Measurements from ENCODE around the gene ADAP2.
"Not testable (repeated sequence)": the region's sequence is repeated elsewhere in the genome, so short reads cannot be mapped to it uniquely, and the experiment has no call there.

ADAP2 gene

DNA sequence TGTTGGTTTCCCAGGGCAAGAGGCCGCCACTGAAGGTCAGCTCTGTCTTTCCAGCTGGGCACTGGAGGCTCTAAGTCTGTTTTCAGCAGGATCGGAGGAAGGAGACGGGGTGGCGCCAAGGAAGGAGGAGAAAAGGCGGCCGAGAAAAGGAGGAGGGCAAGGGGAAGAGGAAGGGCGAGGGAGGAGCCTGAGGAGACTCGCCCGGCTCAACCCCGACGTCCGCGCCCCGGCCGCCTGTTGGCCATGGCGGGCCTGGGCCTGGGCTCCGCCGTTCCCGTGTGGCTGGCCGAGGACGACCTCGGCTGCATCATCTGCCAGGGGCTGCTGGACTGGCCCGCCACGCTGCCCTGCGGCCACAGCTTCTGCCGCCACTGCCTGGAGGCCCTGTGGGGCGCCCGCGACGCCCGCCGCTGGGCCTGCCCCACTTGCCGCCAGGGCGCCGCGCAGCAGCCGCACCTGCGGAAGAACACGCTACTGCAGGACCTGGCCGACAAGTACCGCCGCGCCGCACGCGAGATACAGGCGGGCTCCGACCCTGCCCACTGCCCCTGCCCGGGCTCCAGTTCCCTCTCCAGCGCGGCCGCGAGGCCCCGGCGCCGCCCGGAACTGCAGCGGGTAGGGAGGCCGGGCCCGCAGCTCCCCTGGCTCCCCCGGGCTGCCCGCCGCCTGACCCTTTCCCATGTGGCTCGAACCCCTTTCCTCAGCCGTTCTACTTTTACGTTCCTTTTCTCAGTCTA is 49.3 kb downstream of the ADAP2 start, which contains the start of gene RNF135:
TSS of gene RNF135 (plus strand) at position 209 of the 737 bp plus-strand sequence. CDS start at position 244, 35 bp downstream.
- peak; percentile 87 for DNase-seq

DNA sequence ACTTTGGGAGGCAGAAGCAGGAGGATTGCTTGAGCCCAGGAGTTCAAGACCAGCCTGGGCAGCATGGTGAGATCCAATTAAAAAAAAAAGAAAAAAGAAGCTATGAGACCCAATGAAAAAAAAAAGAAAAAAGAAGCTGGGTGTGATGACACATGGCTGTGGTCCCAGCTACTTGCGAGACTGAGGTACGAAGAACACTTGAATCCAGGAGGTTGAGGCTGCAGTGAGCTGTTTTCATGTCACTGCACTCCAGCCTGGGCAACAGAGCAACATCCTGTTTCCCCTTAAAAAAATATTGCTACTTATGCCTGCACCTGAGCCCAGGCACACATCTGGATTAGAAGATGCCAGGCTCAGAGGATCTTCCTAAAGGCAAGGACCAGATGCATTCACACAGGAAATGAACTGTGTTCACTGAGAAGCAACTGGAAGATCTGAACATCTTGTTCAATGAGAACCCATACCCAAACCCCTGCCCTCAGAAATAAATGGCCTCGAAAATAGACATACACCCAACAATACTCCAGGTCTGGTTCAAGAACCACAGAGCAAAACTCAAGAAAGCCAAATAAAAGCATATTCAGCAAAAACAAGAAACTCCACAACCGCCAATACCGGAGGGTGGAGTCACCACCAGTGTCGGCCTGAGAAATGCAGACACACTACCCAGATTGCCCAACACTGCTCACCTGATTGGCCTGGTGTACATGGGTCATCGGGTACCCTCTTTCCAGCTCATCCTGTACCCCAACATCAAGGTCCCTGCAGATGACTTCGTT is 53.5 kb downstream of the ADAP2 start:
- no peak for DNase-seq

DNA sequence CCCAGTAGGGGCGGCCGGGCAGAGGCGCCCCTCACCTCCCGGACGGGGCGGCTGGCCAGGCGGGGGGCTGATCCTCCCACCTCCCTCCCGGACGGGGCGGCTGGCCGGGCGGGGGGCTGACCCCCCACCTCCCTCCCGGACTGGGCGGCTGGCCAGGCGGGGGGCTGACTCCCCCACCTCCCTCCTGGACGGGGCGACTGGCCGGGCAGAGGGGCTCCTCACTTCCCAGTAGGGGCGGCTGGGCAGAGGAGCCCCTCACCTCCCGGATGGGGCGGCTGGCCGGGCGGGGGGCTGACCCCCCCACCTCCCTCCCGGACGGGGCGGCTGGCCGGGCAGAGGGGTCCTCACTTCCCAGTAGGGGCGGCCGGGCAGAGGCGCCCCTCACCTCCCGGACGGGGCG is 58.2 kb downstream of the ADAP2 start:
- not testable (repeated sequence) for DNase-seq

DNA sequence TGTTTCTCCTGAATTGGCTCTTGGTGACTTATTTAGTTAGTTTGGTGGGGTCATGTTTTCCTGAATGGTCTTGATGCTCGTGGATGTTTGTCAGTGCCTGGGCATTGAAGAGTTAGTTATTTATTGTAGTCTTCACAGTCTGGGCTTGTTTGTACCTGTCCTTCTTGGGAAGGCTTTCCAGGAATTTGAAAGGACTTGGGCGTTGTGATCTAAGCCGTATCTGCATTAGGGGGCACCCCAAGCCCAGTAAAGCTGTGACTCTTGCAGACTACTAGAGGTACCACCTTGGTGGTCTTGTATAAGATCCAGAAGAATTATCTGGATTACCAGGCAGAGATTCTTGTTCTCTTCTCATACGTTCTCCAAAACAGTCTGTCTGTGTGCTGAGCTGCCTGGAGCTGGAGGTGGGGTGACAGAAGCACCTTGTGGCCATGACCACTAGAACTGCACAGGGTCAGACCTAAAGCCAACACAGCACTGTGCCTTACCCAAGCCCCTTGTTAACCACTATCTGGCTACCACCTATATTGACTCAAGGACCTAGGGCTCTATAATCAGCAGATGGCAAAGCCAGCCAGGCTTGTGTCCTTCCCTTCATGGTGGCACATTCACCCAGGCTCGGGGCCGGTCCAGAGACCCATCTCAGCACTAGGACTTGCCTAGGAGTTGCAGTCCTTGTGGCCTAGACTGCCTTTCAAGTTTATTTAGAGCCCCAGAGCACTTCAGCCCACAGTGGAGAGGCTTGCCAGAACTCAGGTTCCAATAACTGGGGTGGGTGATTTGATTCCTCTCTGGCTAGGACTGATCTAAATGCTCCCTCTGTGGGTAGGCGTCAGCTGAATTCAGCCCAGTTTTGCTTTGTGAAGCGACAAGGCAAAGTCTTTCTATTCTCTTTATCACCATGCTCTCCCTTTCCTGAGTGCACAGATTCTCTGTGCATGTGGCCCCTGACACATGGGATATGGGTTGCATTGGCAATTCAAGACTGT is 60.1 kb downstream of the ADAP2 start:
- no peak for DNase-seq

DNA sequence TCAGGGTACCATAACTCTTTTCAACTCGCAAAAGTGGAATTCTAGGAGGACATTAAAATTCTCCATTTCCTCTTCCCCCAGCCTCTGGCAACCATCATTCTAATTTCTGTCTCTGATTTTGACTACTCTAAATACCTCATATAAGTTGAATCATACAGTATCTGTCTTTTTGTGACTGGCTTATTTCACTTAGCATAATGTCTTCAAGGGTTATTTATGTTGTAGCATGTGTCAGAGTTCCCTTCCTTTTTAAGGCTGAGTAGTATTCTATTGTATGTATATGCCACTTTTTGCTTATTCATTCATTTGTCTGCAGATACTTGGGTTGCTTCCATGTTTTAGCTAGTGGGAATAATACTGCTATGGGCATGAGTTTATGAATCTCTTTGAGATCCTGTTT is 61.1 kb downstream of the ADAP2 start:
- no peak for DNase-seq

DNA sequence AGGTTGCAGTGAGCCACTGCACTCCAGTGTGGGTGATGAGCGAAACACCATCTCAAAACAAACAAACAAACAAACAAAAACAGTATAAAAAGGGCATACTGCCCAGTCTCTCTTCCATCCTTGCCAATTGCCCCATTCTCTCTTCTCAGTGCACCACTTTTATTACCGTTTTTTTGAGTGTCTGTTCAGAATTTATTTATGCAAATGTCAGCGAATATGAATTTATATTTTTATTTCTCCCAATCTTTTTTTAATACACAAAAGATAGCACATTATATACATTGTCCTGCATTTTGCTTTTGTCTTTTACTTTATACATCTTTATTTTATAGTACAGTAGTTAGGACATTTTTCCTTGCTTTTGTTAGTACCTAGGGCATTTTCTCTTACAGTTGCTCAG is 68.7 kb downstream of the ADAP2 start:
- no peak for DNase-seq

DNA sequence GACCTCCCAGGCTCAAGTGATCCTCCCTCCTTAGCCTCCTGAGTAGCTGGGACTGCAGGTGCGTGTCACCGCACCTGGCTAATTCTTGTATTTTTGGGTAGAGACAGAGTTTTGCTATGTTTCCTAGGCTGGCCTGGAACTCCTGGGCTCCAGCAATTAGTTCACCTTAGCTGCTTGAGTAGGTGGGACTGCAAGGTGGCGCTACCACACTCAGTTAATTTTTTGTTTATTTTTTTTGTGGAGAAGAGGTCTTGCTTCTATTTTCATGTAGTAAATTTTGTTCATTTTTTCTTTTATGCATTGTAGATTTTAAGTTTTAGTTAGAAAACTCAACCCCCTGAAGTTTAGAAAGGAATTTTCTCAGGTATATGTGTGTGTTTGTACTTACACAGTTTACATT is 70.8 kb downstream of the ADAP2 start:
- no peak for DNase-seq

DNA sequence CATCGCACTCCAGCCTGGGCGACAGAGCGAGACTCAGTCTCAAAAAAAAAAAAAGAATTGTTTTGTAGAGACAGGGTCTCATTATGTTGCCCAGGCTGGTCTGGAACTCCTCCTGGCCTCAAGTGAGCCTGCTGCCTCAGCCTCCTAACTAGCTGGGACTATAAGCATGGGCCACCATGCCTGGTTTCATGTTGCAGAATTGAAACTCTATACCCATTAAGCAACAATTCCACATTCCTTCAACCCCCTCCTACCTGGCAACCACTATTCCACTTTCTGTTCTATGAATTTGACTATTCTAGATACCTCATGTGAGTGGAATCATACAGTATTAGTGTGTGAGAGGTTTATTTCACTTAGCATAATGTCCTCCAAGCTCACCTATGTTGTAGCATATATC is 73.6 kb downstream of the ADAP2 start:
- DNase-seq: no peak

DNA sequence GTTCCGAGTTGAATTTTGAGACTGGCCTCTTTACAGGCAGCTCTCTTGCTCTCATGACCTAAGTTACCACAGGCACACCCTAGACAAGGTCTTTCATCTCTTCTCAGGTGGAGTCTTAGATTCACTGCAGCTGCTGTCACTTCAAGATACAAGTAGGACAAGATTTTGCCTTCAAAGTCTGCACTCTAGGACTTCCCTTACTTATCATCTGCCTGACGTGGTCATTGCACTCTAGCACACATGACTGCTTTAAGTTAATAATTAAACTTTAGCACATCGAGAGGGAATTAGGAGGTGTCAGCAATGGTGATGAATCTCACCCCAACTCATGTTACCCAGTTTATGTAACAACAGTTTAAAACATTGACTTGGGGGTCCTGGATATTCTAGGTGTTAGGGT is 74.7 kb downstream of the ADAP2 start:
- DNase-seq: no peak

DNA sequence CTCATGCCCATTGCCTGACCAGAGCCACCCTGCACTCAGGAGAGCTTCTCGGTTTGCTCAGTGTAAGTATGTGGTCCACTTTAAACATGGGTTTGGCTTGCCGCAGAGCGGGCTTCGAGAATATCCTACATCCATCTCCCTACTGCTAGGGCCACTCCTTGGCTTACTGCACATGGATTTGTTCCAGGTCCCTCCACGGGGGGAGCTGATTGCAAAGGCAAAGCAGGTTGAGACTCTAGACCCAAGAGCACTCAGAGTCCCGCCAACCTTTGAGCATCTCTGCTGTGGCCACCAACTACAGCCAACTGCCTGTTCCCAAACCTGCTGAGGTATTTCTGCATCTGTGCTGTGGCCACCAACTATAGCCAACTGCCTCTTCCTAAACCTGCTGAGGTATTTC is 75.5 kb downstream of the ADAP2 start:
- DNase-seq: no peak

DNA sequence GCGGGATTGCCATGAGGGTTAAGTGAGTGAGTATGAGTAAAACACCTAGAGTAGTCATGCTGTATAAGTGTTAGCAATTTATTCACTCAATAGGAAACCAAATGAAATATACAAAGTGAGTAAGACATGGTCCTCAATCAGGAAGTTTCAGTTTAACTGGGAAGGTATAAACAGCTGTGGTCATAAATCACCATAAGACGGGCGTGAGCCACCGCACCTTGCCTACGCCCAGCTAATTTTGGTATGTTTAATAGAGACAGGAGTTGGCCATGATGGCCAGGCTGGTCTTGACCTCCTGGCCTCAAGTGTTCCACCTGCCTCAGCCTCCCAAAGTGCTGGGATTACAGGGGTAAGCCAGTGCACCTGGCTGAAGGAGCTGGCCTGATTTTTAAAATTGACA is 76.1 kb downstream of the ADAP2 start:
- DNase-seq: no peak

DNA sequence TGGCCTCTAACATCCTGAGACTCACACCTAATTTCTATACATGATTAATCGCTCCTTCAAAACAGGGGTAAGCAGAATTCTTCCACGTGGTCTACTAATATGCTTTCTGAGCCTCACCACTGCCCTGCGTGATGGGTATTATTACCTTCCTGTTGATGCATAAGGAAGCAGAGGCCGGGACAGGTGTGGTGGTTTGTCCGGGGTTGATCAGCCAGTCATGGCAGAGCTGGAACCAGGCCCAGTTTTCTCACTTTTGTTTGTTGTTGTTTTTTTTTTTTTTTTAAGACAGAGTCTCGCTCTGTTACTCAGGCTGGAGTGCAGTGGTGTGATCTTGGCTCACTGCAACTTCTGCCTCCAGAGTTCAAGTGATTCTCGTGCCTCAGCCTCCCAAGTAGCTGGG is 80.3 kb downstream of the ADAP2 start:
- no peak for DNase-seq

DNA sequence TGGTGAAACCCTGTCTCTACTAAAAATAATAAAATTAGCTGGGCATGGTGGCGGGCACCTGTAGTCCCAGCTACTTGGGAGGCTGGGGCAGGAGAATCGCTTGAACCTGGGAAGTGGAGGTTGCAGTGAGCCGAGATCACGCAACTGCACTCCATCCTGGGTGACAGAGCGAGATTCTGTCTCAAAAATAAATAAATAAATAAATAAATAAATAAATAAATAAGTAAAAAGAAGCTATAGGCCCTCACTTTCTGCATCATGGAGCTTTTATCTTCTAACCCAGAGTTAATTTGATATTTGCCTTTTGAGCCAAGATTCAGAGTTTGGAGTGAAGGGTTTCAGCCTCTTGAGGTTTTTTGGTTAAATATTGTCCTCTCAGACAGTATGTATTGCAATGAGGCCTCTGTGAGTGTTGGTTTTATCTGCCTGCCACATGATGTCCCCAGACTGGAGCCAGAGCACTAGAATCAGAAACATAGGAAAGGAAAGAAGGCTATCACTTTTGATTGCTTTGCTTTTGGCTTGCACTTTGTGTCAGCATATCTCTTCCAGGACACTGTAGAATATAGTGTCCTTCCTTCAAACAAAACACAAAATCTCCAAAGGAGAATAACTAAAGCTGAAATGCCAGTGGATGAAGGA is 81.6 kb downstream of the ADAP2 start:
- DNase-seq: no peak

DNA sequence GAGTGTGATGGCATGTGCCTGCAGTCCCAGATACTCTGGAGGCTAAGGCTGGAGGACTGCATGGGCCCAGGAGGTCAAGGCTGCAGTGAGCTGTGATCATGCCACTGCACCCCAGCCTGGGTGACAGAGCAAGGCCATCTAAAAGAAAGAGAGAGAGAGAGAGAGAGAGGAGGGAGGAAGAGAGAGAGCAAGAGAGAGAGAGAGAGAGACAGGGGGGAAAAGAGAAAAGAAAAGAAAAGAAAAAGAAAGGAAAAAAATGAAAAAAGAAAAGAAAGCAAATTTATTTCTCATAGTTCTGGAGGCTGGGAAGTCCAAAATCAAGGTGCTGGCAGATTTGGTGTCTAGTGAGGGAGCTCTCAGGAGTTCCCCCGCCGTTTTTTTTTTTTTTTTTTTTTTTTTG is 82.4 kb downstream of the ADAP2 start:
- no peak for DNase-seq

DNA sequence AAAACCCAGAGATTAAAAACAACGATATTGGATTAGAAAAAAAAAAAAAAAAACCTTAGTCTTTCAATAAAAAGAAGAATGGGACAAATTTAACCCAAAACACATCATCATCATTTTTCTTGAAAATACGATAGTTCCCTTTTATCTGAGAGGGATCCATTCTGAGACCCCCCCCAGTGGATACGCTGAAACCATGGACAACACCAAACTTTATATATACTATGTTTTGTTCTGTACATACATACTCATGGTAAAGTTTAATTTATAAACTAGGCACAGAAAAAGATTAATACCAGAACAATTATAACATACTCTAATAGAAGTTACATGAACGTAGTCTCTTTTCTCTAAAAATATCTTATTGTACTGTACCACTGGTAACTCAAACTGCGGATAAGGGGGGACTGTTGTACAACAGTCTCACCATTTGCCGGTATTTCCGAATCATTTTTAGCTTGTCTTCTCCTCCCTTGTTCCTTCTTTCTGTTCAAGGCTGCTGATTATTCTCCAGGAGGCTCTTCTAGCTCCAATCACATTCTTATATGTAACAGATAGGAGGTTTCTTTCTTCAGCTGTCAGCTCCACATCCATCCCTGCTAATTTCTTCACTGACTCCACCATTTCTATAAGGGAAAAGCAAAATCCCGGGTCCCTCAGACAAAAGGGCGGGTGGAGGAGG is 86.1 kb downstream of the ADAP2 start:
- no peak for DNase-seq

DNA sequence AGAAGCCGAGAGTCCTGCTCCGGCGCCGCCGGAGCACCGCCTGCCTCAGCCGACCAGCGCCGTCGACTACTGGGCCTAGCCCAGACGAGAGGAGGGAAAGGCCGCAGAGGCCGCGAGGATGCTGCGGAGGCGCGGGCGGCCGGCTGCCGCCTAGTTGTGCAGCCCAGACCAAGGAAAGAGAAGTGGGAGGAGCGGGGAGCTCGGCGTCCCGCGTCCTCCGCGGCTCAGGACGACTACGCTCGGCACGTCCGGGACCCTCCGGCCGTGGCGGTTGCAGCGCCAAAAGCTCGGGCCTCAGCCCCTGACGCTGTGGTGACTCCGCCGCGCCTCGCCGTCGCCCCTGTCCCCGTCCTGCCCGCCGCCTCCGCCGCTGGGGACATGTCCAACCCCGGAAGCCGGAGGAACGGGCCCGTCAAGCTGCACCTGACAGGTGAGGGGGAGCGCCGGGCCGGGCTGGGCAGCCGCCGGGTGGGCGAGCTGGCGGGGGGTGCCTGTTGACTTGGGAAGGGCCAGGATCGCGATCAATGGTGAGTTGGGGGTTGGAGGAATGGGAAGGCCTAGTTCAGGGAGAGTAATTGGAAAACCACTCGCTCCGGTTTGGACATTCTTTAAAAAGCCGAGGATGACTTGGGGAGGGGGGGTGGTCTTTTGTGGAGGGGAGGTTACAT is 86.8 kb downstream of the ADAP2 start:
- DNase-seq: peak; percentile 47
